Epidermal melanocyte (primary cell): ENCODE measurements around the gene SCNN1A.
"Not testable (repeated sequence)": the region's sequence is repeated elsewhere in the genome, so short reads cannot be mapped to it uniquely, and the experiment has no call there.

Source experiments
- DNase-seq: peaks from one replicate; pipeline ENCODE4 v3.0.0; 2011; ENCODE audit warnings: low spot score; ENCODE audit not compliant: insufficient read length

Gene SCNN1A

GRCh38 chr12:6351622-6352021 lies 23.7 kb downstream of the SCNN1A start:
- no peak for DNase-seq

DNA sequence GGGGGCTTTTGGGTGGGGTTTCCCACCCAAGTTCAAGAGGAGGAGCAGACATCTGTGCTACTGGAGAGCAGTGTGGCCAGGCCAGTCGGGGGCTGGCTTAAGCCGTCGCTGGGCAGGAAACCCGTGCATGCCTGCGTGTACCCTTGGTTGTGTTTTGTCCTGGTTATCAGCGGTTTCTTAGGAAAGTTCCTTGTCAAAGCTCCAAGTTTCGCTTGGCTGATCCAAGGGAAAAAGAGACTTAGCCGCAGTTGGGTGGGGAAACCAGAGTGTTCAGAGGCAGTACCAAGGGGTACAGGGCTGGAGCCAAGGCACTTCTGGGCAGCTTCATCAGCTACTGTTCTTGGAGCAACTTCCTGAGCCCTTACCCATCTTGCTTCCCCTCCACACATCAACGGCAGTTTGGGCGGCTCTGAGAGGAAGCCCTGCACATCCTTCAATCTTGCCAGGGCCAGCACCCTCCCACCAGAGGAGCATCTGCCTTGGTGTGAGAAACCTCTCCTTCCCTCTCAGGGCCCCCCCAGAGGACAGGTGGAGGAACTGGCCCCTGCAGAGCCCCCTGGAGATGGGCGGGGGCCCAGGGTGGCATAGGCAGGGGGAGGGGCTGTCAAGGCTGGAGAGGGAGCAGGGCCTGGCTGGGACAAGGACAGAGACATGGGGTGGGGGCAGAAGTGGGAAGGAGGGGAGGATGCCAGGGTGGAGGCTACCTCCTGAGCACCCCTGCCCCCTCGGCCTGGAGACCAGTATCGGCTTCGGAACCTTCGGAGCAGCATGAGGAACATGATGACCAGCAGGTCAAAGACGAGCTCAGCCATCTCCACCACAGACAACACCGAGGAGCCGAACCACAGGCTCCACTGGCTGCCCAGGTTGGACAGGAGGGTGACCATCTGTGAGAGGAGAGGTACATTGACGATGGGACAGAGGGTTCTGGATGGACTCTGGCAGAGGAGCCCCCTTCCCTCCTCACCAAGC lies 27.7 kb downstream of the SCNN1A start:
- DNase-seq = no peak

- no peak for DNase-seq
Measured at GRCh38 chr12:6346942-6347341, 28.4 kb downstream of the SCNN1A start.

DNA sequence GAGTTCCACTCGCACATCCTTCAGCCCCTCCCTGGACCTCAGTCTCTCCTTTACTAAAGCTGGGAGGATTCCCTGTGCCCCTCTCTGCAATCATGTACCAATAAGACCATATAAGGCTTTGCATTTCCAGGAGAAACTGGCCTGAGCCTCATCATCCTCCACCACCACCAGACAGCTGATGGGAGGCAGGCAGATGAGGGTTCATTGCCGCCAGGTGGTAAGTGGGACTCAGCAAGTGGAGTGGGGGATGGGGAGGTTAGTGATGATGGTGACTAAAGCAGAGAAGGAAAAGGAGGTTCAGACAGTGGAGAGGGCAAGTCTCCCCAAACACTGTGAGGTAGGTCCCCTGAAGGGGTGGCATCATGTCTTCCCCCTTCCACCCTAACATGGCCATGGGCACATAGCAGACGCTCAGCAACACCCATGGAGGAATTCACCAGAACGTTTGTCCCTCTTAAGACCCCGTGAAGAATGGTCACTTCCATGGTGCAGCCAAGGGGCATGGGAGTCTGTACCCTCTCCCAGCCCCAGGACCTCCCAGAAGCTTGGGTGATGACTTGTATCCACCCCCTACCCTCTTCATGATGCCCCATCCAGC lies 29.0 kb downstream of the SCNN1A start:
- DNase-seq = no peak

GRCh38 chr12:6345319-6346091 lies 29.9 kb downstream of the SCNN1A start:
- DNase-seq = no peak

- DNase-seq = not testable (repeated sequence)
Measured at GRCh38 chr12:6344101-6344660, 31.2 kb downstream of the SCNN1A start.

DNA sequence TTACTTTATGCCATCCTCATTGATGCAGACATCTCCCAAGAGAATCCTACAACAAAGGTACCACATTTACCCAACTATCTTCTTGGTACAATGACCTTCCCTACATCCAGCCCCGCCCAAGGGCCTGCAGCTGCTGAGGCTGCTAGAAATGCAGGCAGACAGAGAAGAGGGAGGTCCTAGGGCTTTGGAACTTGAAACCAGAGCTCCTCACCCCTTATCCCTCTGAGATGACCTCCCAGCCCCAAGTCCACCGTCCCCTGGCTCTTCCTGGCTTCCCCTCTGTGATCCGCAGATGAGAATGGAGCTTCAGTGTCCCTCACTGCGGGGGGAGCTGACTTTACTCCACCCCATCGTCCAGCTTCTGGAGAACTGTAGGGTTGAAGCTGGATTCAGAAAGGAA lies 31.8 kb downstream of the SCNN1A start:
- DNase-seq = no peak

DNA sequence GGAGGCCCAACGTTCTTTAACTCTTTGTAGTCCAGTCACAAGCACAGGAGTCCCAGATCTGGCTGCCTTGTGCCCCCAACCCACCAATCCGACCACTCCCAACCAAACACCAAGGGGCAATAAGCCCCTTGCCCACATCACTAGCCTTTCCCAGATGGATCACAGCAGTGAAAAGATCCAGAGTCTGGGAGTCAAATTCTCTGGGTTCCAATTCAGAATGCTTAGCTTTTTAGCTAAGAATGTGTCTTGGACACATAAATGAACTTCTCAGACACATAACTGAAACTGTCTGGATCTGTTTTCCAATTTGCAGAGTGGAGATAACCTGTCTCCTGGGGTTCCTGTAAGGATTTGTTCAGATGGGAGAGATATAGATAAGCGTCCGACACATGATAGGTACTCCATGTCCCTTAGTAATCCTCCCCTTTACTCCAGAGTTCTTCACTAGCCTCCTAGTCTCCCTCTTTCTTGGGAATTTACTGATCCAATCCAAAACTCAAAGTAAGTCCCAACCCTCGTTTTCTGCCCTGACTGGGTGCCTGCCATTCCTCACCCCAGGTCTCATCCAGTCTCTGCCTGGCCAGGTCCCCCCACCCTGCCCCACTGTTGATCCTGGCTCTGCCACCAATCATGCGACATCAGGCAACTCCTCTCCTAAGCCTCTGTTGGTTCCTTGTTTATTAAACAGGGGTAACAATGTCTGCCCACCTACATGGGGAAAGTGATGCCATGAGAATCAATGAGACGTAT lies 33.0 kb downstream of the SCNN1A start:
- DNase-seq = no peak

DNA sequence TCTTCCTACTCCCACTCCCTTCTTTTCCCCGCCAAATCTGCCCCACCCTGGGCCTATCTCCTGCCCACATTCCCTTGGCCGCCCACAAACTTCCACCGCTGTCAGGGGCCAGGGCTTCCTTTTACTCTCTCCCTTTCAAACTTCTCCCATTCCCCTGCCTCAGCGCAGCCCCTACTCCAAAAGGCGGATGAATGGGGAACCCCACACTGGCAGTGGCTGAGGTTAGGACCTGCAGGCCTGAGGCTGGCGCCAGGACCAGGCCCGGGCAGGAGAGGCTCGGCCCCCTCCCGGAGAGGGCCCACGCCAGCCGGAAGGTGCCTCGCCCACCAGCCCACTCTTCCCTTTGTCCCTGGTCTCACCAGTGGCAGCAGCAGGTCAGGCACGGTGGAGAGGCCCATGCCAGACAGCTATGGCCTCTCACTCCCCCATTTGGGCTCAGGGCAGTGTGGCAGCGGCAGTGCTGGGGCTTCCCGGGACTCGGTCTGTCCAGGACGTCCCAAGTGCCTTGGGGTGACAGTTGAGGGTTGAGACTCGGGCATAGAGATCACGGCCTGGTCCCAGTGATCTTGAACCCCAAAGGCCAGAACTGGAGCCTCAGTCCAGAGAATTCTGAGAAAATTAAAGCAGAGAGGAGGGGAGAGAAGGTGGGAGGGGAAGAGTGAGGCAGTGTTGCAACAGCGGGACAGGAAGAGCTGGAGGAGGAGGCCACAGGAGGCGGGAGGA lies 33.8 kb downstream of the SCNN1A start, which contains the start of gene TNFRSF1A:
TSS of gene TNFRSF1A (minus strand) at position 660 of the 723 bp plus-strand sequence. CDS start at position 398, 262 bp downstream.
- peak; percentile 89 for DNase-seq

DNA sequence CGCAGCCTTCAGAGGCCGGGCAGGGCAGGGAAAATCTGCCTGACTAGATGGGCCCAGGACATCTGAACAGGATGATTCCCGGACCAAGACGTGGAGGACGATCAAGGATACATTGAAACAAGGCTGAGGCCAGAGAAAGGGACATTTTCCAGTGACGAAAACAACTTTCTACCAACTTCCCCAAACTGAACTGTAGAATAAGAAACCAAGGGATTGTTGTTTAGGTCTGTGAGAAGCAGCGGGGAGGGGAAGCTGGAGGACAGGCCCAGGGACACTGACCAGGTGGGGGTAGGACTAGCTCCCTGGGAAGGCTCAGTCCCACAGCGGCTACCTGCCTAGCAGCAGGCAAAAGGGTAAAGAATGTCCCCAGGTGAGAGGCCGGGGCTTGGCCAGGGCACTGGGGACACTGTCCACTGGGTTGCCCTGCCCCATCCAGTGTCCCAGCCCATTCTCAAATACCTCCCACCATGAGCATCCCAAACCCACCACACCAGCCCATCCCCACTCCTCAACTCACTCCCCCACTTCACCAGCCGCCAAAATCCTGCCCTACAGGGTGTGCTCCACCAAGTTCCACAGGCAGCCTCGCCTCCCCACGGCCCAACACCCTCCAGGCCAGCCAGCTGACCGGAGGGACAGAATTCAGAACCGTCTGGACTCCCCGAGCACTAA lies 34.5 kb downstream of the SCNN1A start:
- DNase-seq = no peak

DNA sequence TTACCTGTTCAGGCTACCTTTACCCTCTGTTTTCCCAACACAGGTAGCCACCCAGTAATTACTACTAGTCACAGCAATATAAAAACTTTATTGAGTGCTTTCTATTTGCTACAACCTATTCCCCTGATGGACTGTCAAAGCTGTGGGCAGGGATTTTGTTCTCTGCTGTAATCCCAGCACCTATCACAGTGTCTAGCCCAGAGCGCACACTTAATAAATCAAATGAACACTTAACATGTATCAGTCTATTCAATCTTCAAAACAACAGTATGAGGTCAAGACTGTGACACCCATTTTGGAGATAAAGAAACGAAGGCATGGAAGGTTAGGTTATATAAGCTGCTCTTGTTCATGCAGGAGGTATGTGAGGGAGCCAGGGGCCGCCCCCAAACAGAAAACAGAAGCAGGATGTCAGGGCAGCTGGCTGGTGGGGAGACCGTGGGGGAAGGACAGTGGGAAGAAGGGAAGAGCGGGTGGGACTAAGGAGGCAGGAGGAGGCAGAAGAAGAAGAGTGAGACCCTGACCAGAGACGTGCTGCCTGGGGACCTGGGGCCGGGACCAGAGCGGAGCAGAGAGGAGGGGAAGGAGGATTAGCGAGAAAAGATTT lies 35.2 kb downstream of the SCNN1A start:
- no peak for DNase-seq

- no peak for DNase-seq
Measured at GRCh38 chr12:6338955-6339354, 36.4 kb downstream of the SCNN1A start.

DNA sequence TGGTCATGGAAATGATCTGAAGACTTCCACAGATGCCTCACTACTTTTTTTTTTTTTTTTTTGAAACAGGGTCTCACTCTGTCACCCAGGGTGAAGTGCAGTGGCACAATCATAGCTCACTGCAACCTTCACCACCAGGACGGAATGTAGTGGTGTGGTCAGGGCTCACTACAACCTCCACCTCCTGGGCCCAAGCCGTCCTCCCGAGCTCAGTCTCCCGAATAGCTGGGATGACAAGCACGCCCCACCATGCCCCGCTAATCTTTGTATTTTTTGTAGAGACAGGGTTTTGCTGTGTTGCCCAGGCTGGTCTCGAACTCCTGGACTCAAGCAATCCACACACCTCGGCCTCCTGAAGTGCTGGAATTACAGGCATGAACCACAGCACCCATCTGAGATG lies 36.8 kb downstream of the SCNN1A start:
- not testable (repeated sequence) for DNase-seq

DNA sequence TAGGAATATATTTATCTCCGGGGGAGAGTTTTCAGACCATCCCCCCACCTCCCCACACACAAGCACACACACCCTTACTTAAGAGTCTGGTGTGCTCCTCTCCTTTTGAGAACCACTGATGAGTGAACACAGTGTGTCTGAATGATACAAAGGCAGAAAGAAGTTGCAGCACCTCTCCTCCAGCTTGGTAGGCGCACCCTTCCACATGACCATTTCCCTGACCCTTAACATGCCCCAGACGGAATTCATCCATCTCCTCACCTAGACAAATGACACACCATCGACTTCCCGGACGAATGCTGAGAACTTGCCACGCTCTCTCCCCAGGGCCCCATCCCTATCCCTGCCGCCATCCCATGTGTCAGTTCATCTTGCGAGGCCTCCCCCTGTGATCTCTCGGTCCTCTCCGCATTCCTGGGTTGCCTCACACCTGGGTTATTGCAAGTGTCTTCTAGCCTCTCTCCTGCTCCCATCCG lies 37.4 kb downstream of the SCNN1A start:
- no peak for DNase-seq

GRCh38 chr12:6336889-6337853 lies 38.2 kb downstream of the SCNN1A start:
- no peak for DNase-seq

DNA sequence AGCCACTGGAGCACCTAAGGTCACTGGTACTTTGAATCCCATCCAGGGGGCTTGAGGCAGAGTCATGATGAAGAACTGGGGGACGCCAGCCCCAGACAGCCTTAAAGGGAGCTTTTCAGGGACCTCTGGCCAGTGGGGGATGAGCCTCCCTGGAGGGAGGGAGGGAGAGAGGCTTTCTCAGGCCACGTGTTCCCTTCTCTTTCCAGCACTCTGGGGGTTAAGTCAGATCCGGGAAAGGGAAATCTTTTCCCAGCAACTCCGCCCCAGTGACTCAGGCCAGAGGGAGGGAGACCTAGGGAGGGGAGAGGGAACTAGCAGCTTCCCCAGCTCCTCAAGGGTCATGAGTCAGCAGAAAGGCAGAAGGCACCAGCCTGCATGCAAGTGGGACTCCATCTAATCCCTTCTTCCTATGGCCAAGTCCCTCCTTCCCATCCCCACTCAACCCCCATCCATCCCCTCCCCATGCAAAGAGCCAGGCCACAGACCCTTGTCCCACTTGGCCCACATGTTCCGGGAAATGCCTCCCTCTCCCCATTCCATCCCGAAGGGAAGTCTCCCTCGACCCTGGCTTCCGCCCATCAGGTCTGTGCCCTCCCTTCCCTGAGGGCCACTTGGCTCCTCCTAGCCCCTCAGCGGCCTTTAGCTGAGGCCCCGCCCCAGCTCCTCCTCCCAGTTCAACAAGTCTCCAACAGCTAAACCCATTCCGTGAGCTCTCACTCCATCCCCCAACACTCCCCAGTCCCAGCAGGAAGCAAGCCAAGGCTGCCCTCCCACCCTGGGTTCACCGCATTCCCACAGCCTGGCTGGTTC lies 39.1 kb downstream of the SCNN1A start:
- peak; percentile 97 for DNase-seq
